Measurements from ENCODE around the gene FCF1. TPM values are rescaled to one million over a fixed set of nuclear protein-coding genes. Genes with fewer than 3 reads are reported as not detected.

FCF1 gene

DNA sequence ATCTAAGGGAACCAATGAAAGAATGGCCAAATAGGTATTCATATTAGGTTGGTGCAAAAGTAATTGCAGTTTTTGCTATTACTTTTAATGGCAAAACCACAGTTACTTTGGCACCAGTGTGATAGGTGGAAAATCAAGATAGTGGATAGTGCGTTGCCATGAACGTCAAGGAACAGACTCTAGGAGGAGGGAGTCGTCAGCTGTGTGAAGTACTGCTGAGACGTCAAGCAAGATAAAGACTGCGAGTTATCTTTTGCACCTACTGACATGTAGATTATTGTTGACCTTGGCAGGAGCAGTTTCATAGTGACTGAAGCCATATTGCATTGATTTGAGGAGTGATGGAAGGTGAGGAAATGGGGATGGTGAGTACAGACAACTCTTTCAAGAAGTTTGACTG is 58.5 kb downstream of the FCF1 start:
- Histone ChIP-seq H3K79me2 (ENCODE audit: control insufficient read depth, insufficient read depth, low read length) (peaks cover 49% of the 10 kb centered on the region), H3K23ac (ENCODE audit: low read length) (no peak overlapping the region), H3K4ac (ENCODE audit: low read depth, low read length) (no peak overlapping the region), H4K8ac (ENCODE audit: low read depth, low read length) (no peak overlapping the region), H3K4me2 (ENCODE audit: low read length) (no peak overlapping the region), H3K56ac (ENCODE audit: low read length) (no peak overlapping the region), H3K4me3 (ENCODE audit: low read length) (no peak overlapping the region), H2BK5ac (ENCODE audit: low read length) (no peak overlapping the region), H2BK15ac (replicated peaks; ENCODE audit: low read depth) (no peak overlapping the region), H3K36me3 (ENCODE audit: control insufficient read depth, insufficient read depth, low read length) (no peaks in the 10 kb centered on the region), H3K79me1 (ENCODE audit: low read length) (peaks cover 10% of the 10 kb centered on the region), H3K9ac (ENCODE audit: low read length) (no peak overlapping the region), H2BK120ac (ENCODE audit: low read depth, low read length) (no peak overlapping the region), H3K4me1 (ENCODE audit: control insufficient read depth, low read depth, low read length) (no peaks in the 10 kb centered on the region), H2AK5ac (ENCODE audit: low read length) (no peak overlapping the region), H4K5ac (ENCODE audit: low read length) (no peak overlapping the region), H3K27me3 (ENCODE audit: insufficient read depth, low read length, poor library complexity) (no peaks in the 10 kb centered on the region), H3K27ac (ENCODE audit: low read depth, low read length) (no peak overlapping the region), H3K18ac (ENCODE audit: low read length) (no peak overlapping the region)
- no CpG with 5 or more reads among the region's 5 CpGs for WGBS (ENCODE audit: extremely low coverage, insufficient coverage, low lambda C conversion rate)
- peak; percentile 73 for DNase-seq

DNA sequence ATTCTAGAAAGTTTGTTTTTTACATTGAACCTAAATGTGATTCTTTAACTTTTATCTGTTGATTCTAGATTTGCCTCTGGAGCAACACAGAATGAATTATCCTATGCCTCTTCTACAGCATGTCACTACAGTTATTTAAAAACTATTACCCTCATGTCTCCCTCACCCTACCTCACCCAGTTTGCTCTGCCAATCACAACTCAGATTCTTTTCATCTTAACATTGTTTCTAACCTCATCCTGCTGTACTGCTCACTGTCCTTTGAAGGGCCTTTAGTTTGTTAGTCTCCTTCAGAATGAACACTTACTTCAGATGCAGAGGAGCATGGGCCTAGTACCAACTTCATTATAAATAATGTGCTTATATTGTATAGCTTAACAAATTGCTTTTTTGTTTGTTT is 71.7 kb downstream of the FCF1 start:
- Histone ChIP-seq H4K8ac (ENCODE audit: low read depth, low read length) (no peak overlapping the region), H3K27me3 (ENCODE audit: insufficient read depth, low read length, poor library complexity) (no peaks in the 10 kb centered on the region), H3K4me3 (ENCODE audit: low read length) (no peak overlapping the region), H2BK15ac (replicated peaks; ENCODE audit: low read depth) (no peak overlapping the region), H2AK5ac (ENCODE audit: low read length) (no peak overlapping the region), H3K4me2 (ENCODE audit: low read length) (no peak overlapping the region), H3K23ac (ENCODE audit: low read length) (no peak overlapping the region), H3K36me3 (ENCODE audit: control insufficient read depth, insufficient read depth, low read length) (peaks cover 12% of the 10 kb centered on the region), H3K79me2 (ENCODE audit: control insufficient read depth, insufficient read depth, low read length) (no peaks in the 10 kb centered on the region), H2BK5ac (ENCODE audit: low read length) (no peak overlapping the region), H3K4me1 (ENCODE audit: control insufficient read depth, low read depth, low read length) (no peaks in the 10 kb centered on the region), H3K18ac (ENCODE audit: low read length) (no peak overlapping the region), H4K5ac (ENCODE audit: low read length) (no peak overlapping the region), H3K27ac (ENCODE audit: low read depth, low read length) (no peak overlapping the region), H3K4ac (ENCODE audit: low read depth, low read length) (no peak overlapping the region), H3K56ac (ENCODE audit: low read length) (no peak overlapping the region), H3K9ac (ENCODE audit: low read length) (no peak overlapping the region), H2BK120ac (ENCODE audit: low read depth, low read length) (no peak overlapping the region), H3K79me1 (ENCODE audit: low read length) (peaks cover 5% of the 10 kb centered on the region)
- DNase-seq, result no peak

- no peaks in the 10 kb centered on the region for H3K79me2 ChIP-seq (ENCODE audit: control insufficient read depth, insufficient read depth, low read length)
- H3K18ac ChIP-seq (ENCODE audit: low read length), result no peak overlapping the region
- no CpG with 5 or more reads among the region's 1 CpG for WGBS (ENCODE audit: extremely low coverage, insufficient coverage, low lambda C conversion rate)
- H3K9ac ChIP-seq (ENCODE audit: low read length), result no peak overlapping the region
- no peak overlapping the region for H3K4me3 ChIP-seq (ENCODE audit: low read length)
- H2AK5ac ChIP-seq (ENCODE audit: low read length), result no peak overlapping the region
- peaks cover 5% of the 10 kb centered on the region for H3K79me1 ChIP-seq (ENCODE audit: low read length)
- peaks cover 12% of the 10 kb centered on the region for H3K36me3 ChIP-seq (ENCODE audit: control insufficient read depth, insufficient read depth, low read length)
- no peak for DNase-seq
- no peak overlapping the region for H3K56ac ChIP-seq (ENCODE audit: low read length)
- no peak overlapping the region for H4K5ac ChIP-seq (ENCODE audit: low read length)
- H3K4ac ChIP-seq (ENCODE audit: low read depth, low read length), result no peak overlapping the region
- no peak overlapping the region for H3K23ac ChIP-seq (ENCODE audit: low read length)
- no peak overlapping the region for H2BK120ac ChIP-seq (ENCODE audit: low read depth, low read length)
- H3K4me1 ChIP-seq (ENCODE audit: control insufficient read depth, low read depth, low read length), result no peaks in the 10 kb centered on the region
- no peak overlapping the region for H4K8ac ChIP-seq (ENCODE audit: low read depth, low read length)
- H2BK15ac ChIP-seq (replicated peaks; ENCODE audit: low read depth), result no peak overlapping the region
- H3K27ac ChIP-seq (ENCODE audit: low read depth, low read length), result no peak overlapping the region
- no peaks in the 10 kb centered on the region for H3K27me3 ChIP-seq (ENCODE audit: insufficient read depth, low read length, poor library complexity)
- H3K4me2 ChIP-seq (ENCODE audit: low read length), result no peak overlapping the region
- H2BK5ac ChIP-seq (ENCODE audit: low read length), result no peak overlapping the region
Measured at GRCh38 chr14:74785056-74785613, 72.2 kb downstream of the FCF1 start.

- H3K23ac ChIP-seq (ENCODE audit: low read length), result no peak overlapping the region
- no peak overlapping the region for H3K18ac ChIP-seq (ENCODE audit: low read length)
- no peak overlapping the region for H2BK5ac ChIP-seq (ENCODE audit: low read length)
- no peak overlapping the region for H3K9ac ChIP-seq (ENCODE audit: low read length)
- peaks cover 5% of the 10 kb centered on the region for H3K4me1 ChIP-seq (ENCODE audit: control insufficient read depth, low read depth, low read length)
- no peaks in the 10 kb centered on the region for H3K27me3 ChIP-seq (ENCODE audit: insufficient read depth, low read length, poor library complexity)
- peaks cover 4% of the 10 kb centered on the region for H3K36me3 ChIP-seq (ENCODE audit: control insufficient read depth, insufficient read depth, low read length)
- H3K4me2 ChIP-seq (ENCODE audit: low read length), result no peak overlapping the region
- no peak overlapping the region for H3K4ac ChIP-seq (ENCODE audit: low read depth, low read length)
- H3K79me2 ChIP-seq (ENCODE audit: control insufficient read depth, insufficient read depth, low read length), result no peaks in the 10 kb centered on the region
- H2BK15ac ChIP-seq (replicated peaks; ENCODE audit: low read depth), result no peak overlapping the region
- WGBS (ENCODE audit: extremely low coverage, insufficient coverage, low lambda C conversion rate), result 100% methylated on average over 1 of the region's 2 CpGs
- H3K4me3 ChIP-seq (ENCODE audit: low read length), result no peak overlapping the region
- DNase-seq, result no peak
- H2AK5ac ChIP-seq (ENCODE audit: low read length), result no peak overlapping the region
- H3K27ac ChIP-seq (ENCODE audit: low read depth, low read length), result no peak overlapping the region
- H4K8ac ChIP-seq (ENCODE audit: low read depth, low read length), result no peak overlapping the region
- H4K5ac ChIP-seq (ENCODE audit: low read length), result no peak overlapping the region
- H3K79me1 ChIP-seq (ENCODE audit: low read length), result peaks cover 4% of the 10 kb centered on the region
- H3K56ac ChIP-seq (ENCODE audit: low read length), result no peak overlapping the region
- no peak overlapping the region for H2BK120ac ChIP-seq (ENCODE audit: low read depth, low read length)
Measured at GRCh38 chr14:74786796-74787315, 73.9 kb downstream of the FCF1 start.

Small RNA genes within 50 kb of the gene (small RNA-seq; reads per million reads assigned to genes)
- gene RF00409 (ENCODE audit: insufficient read depth), result not detected
